Measurements from ENCODE around the gene SLC5A4.

The SLC5A4 gene

DNA sequence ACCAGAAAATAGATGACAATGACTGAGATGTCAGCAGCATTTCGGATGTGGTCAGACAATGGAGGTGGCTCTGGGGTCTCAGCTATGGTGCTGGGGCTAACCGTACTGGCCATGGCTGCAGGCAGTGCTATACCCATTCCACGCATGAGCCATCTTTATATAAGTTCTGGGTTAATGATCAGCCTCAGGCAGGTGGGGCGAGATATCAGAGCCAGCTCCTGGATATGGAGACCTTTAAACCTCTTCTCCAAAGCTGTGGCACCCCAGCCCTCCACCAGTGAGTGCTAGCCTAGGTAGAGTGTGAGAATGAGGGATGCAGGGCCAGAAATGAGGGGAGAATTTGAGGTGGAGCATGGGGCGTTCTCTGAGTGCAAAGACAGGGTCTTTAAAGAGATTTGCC lies at the start of gene SLC5A4:
TSS of gene SLC5A4 (minus strand) at position 131 of the 400 bp plus-strand sequence. CDS start at position 113, 18 bp downstream.
- TF ChIP-seq, protein P1, sequence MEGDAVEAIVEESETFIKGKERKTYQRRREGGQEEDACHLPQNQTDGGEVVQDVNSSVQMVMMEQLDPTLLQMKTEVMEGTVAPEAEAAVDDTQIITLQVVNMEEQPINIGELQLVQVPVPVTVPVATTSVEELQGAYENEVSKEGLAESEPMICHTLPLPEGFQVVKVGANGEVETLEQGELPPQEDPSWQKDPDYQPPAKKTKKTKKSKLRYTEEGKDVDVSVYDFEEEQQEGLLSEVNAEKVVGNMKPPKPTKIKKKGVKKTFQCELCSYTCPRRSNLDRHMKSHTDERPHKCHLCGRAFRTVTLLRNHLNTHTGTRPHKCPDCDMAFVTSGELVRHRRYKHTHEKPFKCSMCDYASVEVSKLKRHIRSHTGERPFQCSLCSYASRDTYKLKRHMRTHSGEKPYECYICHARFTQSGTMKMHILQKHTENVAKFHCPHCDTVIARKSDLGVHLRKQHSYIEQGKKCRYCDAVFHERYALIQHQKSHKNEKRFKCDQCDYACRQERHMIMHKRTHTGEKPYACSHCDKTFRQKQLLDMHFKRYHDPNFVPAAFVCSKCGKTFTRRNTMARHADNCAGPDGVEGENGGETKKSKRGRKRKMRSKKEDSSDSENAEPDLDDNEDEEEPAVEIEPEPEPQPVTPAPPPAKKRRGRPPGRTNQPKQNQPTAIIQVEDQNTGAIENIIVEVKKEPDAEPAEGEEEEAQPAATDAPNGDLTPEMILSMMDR (IDR thresholded peaks at IDR 0.05): no peak

DNA sequence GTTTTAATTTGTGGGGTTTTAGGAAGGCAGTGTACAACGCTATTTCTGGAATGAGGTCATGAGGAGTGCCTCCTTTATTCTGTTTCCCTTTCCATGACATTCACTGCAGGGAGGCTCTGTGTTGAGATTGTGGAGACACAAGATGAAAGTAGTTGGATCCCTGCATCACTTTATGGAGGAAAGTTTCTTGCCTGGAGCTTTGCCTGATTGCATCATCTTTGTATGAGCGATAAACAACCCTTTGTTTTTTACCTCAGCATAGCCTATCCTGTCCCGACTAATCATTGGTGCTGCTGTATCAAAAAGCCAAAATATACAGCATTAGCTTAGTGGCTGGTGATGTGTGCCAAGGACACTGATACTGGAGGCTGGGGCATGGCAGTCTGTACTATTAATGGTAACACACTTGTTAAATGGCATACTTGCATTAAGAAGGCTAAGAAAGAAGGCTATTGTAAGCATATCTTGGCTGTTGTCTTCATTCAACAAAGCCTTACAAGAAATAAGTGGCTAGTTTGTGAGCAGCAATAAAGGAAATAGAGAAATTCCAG lies 31.2 kb upstream of the SLC5A4 start:
- TF ChIP-seq, protein P1 (IDR thresholded peaks at IDR 0.05): no peak

DNA sequence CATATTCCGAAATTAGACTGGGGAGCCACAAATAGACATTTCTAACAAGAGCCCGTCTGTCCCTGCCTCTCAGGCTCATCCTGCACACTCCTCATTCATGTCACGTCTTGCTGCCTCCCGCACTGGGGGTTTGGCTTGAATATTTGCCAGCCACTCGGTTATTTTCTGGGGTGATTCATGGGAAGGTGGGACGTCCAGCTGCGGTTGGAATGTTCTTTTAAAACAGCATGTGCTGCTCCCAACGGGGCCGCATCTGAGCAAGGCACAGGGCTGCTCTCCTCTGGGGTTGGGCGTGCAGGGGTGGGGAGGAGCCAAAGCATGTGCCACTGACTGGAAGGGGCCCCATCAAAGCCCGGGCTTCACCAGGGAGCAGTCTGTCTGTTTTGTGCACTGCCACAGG lies 25.9 kb upstream of the SLC5A4 start:
- TF ChIP-seq, protein P1 (IDR thresholded peaks at IDR 0.05): no peak

DNA sequence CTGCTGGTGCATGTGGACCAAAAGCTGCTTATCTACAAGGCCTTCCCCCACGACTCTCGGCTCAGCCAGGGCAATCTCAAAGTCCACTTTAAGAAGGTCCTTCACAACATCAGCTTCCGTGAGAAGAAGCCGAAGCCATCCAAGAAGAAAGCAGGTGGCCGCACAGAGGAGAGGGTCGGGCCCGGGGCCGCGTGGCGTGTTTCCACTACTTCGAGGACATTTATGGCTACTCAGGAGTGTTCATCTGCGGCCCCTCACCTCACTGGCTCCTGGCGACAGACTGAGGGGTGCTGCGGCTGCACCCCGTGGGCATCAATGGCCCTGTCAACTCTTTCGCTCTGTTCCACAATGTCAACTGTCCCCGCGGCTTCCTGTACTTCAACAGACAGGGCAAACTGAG lies 16.2 kb upstream of the SLC5A4 start:
- TF ChIP-seq, protein P1 (IDR thresholded peaks at IDR 0.05): no peak

DNA sequence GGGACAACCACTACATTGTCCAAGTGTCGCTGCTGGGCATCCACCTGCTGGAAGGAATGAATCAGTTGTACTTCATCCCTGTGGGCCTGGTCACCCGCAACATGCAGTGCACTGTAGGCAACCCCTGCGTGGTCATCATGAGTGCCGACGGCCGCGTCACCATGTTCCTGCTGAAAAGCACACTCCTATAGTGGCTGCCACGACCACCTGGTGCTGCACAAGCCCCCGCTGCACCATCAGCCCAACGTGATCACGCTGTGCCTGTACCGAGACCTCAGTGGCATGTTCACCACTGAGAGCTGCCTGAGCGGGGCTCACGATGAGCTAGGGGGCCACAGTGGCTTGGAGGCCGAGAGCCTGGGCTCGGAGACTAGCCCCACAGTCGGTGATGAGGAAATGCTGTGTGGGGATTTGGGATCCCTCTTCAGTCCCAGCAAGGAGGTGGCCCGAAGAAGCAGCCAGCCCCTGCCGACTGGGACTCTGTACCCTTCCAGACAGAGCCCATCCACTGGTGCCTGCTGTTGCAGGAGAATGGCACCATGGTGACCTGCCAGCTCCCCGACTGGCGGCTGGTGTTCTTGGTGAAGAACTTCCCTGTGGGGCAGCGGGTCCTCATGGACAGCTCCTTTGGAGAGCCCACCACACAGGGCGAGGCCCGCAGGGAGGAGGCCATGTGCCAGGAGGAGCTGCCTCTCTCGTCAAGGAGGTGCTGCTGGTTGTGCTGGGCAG lies 15.7 kb upstream of the SLC5A4 start:
- TF ChIP-seq, protein P1 (IDR thresholded peaks at IDR 0.05): no peak

DNA sequence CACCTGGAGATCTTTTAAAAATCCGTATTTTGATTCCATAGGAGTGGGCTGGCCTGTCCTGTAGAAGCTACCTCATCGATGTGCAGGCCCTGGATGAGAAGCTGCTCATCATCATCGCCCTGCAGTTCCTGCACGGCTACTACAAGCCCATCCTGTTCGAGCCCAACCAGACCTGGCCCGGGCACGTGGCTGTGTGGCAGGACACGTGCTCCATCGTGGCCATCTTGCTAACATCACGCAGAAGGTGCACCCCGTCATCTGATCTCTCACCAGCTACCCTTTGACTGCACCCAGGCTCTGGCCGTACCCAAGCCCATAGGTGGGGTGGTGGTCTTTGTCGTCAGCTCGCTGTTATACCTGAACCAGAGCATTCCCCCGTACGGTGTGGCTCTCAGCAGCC lies 14.2 kb upstream of the SLC5A4 start:
- TF ChIP-seq, protein P1 (IDR thresholded peaks at IDR 0.05): no peak

DNA sequence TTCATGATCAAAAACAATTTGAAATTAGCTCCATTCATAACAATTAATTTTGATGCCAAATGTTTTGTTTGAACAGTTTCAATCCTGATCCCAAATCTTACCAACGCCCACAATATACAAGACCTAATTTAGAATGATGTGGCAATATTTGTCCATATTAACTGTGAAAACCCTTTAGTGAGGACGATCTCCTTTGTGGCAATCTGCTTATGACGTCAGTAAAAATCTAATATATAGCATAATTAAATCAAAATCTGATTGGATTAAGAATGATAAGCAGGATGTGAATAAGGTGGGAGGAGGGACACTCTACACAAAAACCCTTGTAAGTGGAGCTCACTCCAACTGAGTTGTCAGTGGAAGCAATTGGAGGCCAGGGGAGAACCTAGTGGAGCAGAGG lies 11.9 kb upstream of the SLC5A4 start:
- TF ChIP-seq, protein P1 (IDR thresholded peaks at IDR 0.05): no peak

All from LNCAP (cell line).